Panc1 (cell line): Measurements from ENCODE around the gene LRRC37B. TPM values are rescaled to one million over a fixed set of nuclear protein-coding genes. Genes with fewer than 3 reads are reported as not detected.
"Not testable (repeated sequence)": the region's sequence is repeated elsewhere in the genome, so short reads cannot be mapped to it uniquely, and the experiment has no call there.

ENCODE experiments used
- ATAC-seq: fragments of 200-7000 bp; cut with Tn5 transposase; 2 replicates; pipeline ENCODE4 v1.9.1; 2020; ENCODE audit warnings: mild to moderate bottlenecking, moderate library complexity
- BruUV-seq: library from RNA; stranded (reverse); fragments of 400-500 nt; replicated peaks from 2 replicates; lab custom pipeline; 2021; lab: Mats Ljungman, UMichigan
- CTCF ChIA-PET: fragments of 300-600 bp; sonication (Branson Sonifier 250); formaldehyde crosslinking; loops from one replicate; lab custom pipeline; 2022; ENCODE audit warnings: antibody characterized with exemption; lab: Charles Lee
- POLR2A ChIA-PET: fragments of 300-600 bp; sonication (Branson Sonifier 250); formaldehyde crosslinking; loops from one replicate; lab custom pipeline; 2022; ENCODE audit warnings: antibody characterized with exemption; lab: Charles Lee
- DNase-seq: peaks from one replicate; pipeline ENCODE4 v3.0.0-alpha.2; 2010; ENCODE audit warnings: low read depth, low spot score
- H3K27ac ChIP-seq: 2 replicates; pipeline ENCODE4 v1.5.1; 2011; ENCODE audit warnings: mild to moderate bottlenecking, low read length, inconsistent platforms
- H3K27me3 ChIP-seq: fragments of 200-500 bp; sonication (Bioruptor generic); 2 replicates; pipeline ENCODE4 v1.6.0; 2014; ENCODE audit warnings: low read length, inconsistent platforms; ENCODE audit not compliant: control insufficient read depth, insufficient read depth
- H3K36me3 ChIP-seq: fragments of 200-500 bp; sonication (Bioruptor generic); 2 replicates; pipeline ENCODE4 v1.5.1; 2014; ENCODE audit warnings: inconsistent platforms, mild to moderate bottlenecking, low read length, moderate library complexity; ENCODE audit not compliant: control insufficient read depth, insufficient read depth
- H3K4me1 ChIP-seq: 2 replicates; pipeline ENCODE4 v1.5.1; 2011; ENCODE audit warnings: inconsistent platforms, mild to moderate bottlenecking, low read length, moderate library complexity; ENCODE audit not compliant: control insufficient read depth, insufficient read depth
- H3K4me3 ChIP-seq, 2 experiments: 2 replicates each; pipeline ENCODE4 v1.5.1; 2011 to 2012; ENCODE audit warnings: low read depth in 2 of 2, low read length in 2 of 2, mild to moderate bottlenecking in 2 of 2, inconsistent platforms in 1 of 2, moderate library complexity in 1 of 2
- H3K9me3 ChIP-seq: fragments of 200-500 bp; sonication (Bioruptor generic); 2 replicates; pipeline ENCODE4 v1.5.1; 2014; ENCODE audit warnings: low read depth, mild to moderate bottlenecking, inconsistent platforms, low read length, moderate library complexity; ENCODE audit not compliant: control insufficient read depth, insufficient read depth
- CTCF ChIP-seq: fragments of 450-650 bp; IDR thresholded peaks from 2 replicates; pipeline ENCODE4 v1.5.1; 2017; ENCODE audit warnings: mild to moderate bottlenecking
- POLR2AphosphoS5 ChIP-seq: IDR thresholded peaks from 2 replicates; pipeline ENCODE4 v1.6.1; 2012; ENCODE audit warnings: mild to moderate bottlenecking, low read depth, low read length, moderate library complexity
- REST ChIP-seq, 2 experiments: IDR thresholded peaks; 2 replicates each; pipeline ENCODE4 v1.6.1; 2011 to 2012; ENCODE audit warnings: low read depth in 2 of 2, control low read depth in 1 of 2, low read length in 1 of 2, mild to moderate bottlenecking in 1 of 2, moderate library complexity in 1 of 2; ENCODE audit not compliant: insufficient read depth in 1 of 2
- SIN3A ChIP-seq: IDR thresholded peaks from 2 replicates; pipeline ENCODE4 v1.6.1; 2012; ENCODE audit warnings: low read depth, mild to moderate bottlenecking, low read length, moderate library complexity, borderline replicate concordance; ENCODE audit not compliant: insufficient read depth
- TCF7L2 ChIP-seq: IDR thresholded peaks from 2 replicates; pipeline ENCODE4 v1.6.1; 2011; ENCODE audit warnings: mild to moderate bottlenecking, low read depth, low read length, inconsistent platforms
- in situ Hi-C: cut with HindIII; loops from 2 replicates; pipeline ENCODE4 v1.10.0; 2016; ENCODE audit warnings: low sequenced_read_pairs, low pct_unique_long_range_greater_than_20kb
- intact Hi-C: fragments of 100-400 bp; cut with micrococcal nuclease; formaldehyde crosslinking; loops from one replicate; pipeline ENCODE4 v1.10.0; 2022; ENCODE audit not compliant: unreplicated experiment
- total RNA-seq: library from RNA; stranded (reverse); gene quantifications from one replicate; pipeline ENCODE4 v1.2.1, GENCODE V29; 2021; ENCODE audit not compliant: unreplicated experiment

Gene LRRC37B
- total RNA-seq, 1 experiment from 2014 or later = 24.9 TPM

GRCh38 chr17:32021615-32021955 is 14.4 kb downstream of the LRRC37B start:
- no peaks in the 10 kb centered on the region for H3K9me3 ChIP-seq
- no peaks in the 10 kb centered on the region for H3K4me1 ChIP-seq
- intact Hi-C loops = no loop called here
- H3K36me3 ChIP-seq = no peaks in the 10 kb centered on the region
- DNase-seq = no peak
- no TSS peak for BruUV-seq
- ChIA-PET POLR2A (no interaction called here), CTCF (no interaction called here)
- no peak for TF ChIP-seq TCF7L2
- no peak for TF ChIP-seq REST (IDR thresholded peaks at IDR 0.05; ENCODE audit: insufficient read depth in 1 of 2, low read depth in 2 of 2, low read length in 1 of 2)
- TF ChIP-seq CTCF = no peak
- no peak for TF ChIP-seq SIN3A
- no peak for TF ChIP-seq POLR2AphosphoS5
- no peaks in the 10 kb centered on the region for H3K27me3 ChIP-seq
- no peak overlapping the region for H3K27ac ChIP-seq
- ATAC-seq = no peak
- no peak overlapping the region for H3K4me3 ChIP-seq
- in situ Hi-C loops = no loop called here

- H3K36me3 ChIP-seq, H3K4me3 ChIP-seq, H3K9me3 ChIP-seq, BruUV-seq, ATAC-seq, H3K27ac ChIP-seq, CTCF ChIA-PET, in situ Hi-C loops, intact Hi-C loops, POLR2A ChIA-PET, H3K27me3 ChIP-seq, H3K4me1 ChIP-seq, DNase-seq: not testable (repeated sequence)
Observed at GRCh38 chr17:32022554-32022953, 15.4 kb downstream of the LRRC37B start.

GRCh38 chr17:32027271-32027670 is 20.1 kb downstream of the LRRC37B start:
- POLR2A ChIA-PET, DNase-seq, in situ Hi-C loops, H3K9me3 ChIP-seq, BruUV-seq, H3K36me3 ChIP-seq, intact Hi-C loops, H3K27me3 ChIP-seq, CTCF ChIA-PET, H3K4me3 ChIP-seq, ATAC-seq, H3K27ac ChIP-seq, H3K4me1 ChIP-seq: not testable (repeated sequence)
